Bronchial epithelial cell (primary cell): ENCODE measurements around the gene LTB. TPM values are rescaled to one million over a fixed set of nuclear protein-coding genes. Genes with fewer than 3 reads are reported as not detected.

ENCODE experiments used
- DNase-seq: peaks from one replicate; pipeline ENCODE4 v3.0.0-alpha.2; 2010; ENCODE audit warnings: low read depth
- FAIRE-seq: peaks from 2 replicates; lab custom pipeline; 2011; peaks lifted over from hg19 to GRCh38; lab: Jason Lieb, UNC
- H3K27me3 ChIP-seq: 2 replicates; pipeline ENCODE4 v1.5.1; 2011; ENCODE audit warnings: low read length; ENCODE audit not compliant: control insufficient read depth, insufficient read depth
- H3K36me3 ChIP-seq: 2 replicates; pipeline ENCODE4 v1.5.1; 2011; ENCODE audit warnings: low read length; ENCODE audit not compliant: control insufficient read depth, insufficient read depth
- H3K4me3 ChIP-seq: 2 replicates; pipeline ENCODE4 v1.5.1; 2011; ENCODE audit warnings: mild to moderate bottlenecking, low read depth, low read length, control low read depth
- total RNA-seq: library from RNA; depleted of rRNA; stranded (reverse); fragments of >200 nt; gene quantifications from 2 replicates; pipeline ENCODE4 v1.2.1, GENCODE V29; 2014
- TF ChIP-seq, protein P1 (sequence below): IDR thresholded peaks from 2 replicates; pipeline ENCODE4 v1.5.1; 2011; ENCODE audit warnings: mild to moderate bottlenecking, moderate library complexity, low read length, control low read depth, inconsistent platforms; ENCODE audit not compliant: insufficient read depth, severe bottlenecking

Gene LTB
- total RNA-seq, 1 donor from 2014 or later: not detected

- TF ChIP-seq, protein P1, sequence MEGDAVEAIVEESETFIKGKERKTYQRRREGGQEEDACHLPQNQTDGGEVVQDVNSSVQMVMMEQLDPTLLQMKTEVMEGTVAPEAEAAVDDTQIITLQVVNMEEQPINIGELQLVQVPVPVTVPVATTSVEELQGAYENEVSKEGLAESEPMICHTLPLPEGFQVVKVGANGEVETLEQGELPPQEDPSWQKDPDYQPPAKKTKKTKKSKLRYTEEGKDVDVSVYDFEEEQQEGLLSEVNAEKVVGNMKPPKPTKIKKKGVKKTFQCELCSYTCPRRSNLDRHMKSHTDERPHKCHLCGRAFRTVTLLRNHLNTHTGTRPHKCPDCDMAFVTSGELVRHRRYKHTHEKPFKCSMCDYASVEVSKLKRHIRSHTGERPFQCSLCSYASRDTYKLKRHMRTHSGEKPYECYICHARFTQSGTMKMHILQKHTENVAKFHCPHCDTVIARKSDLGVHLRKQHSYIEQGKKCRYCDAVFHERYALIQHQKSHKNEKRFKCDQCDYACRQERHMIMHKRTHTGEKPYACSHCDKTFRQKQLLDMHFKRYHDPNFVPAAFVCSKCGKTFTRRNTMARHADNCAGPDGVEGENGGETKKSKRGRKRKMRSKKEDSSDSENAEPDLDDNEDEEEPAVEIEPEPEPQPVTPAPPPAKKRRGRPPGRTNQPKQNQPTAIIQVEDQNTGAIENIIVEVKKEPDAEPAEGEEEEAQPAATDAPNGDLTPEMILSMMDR: no peak
- FAIRE-seq: no peak
- H3K36me3 ChIP-seq: peaks cover 15% of the 10 kb centered on the region
- H3K27me3 ChIP-seq: no peaks in the 10 kb centered on the region
- peak; percentile 44 for DNase-seq
- H3K4me3 ChIP-seq: no peak overlapping the region
Measured at GRCh38 chr6:31559958-31560696, 22.1 kb downstream of the LTB start.

GRCh38 chr6:31559606-31559957 is 22.6 kb downstream of the LTB start:
- TF ChIP-seq, protein P1: no peak
- Histone ChIP-seq H3K27me3 (no peaks in the 10 kb centered on the region), H3K36me3 (peaks cover 15% of the 10 kb centered on the region), H3K4me3 (no peak overlapping the region)
- no peak for DNase-seq
- no peak for FAIRE-seq

DNA sequence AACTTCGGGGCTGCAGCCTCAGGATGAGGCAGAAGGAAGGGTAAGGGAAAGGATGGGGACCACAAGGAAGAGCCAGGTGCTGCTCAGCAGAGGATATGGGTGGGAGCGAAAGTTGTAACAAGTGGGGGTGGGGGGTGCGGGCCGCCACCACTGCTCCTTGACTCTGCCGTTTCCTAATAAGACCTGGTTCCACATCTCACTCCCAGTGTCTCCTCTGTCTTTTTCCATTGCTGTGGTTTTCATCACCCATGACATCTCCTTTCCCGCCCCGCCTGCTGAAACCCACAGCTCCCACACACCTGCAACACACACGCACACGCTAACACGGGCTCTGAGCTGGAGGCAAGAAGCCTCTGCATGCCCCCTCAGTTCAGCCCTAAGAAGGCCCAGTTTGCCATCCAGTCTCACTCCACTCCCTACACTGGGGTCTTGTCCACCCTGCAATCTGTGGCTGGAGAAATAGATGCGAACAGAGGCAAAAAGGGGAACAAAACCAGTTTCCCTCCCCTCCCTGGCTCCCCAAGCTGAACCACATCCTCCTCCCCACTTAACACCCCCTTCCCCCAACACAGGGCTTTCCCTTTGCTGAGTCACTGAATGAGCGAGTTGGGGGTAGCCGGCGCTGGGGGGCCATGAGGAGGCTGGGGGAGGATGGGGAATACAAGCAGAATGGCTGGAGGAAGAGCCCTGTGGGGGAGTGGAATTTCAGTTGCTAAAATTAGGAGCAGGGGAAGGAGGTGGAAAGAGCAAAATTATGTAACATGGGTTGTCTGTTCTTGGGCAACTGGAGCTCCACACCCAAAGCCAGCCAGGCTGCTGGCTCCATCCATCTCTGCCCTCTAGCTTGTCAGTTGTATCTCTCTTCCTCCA is 23.4 kb downstream of the LTB start:
- Histone ChIP-seq H3K27me3 (no peaks in the 10 kb centered on the region), H3K4me3 (no peak overlapping the region), H3K36me3 (peaks cover 17% of the 10 kb centered on the region)
- no peak for DNase-seq
- FAIRE-seq: no peak
- TF ChIP-seq, protein P1: no peak

GRCh38 chr6:31558318-31558625 is 24.0 kb downstream of the LTB start:
- peaks cover 17% of the 10 kb centered on the region for H3K36me3 ChIP-seq

DNA sequence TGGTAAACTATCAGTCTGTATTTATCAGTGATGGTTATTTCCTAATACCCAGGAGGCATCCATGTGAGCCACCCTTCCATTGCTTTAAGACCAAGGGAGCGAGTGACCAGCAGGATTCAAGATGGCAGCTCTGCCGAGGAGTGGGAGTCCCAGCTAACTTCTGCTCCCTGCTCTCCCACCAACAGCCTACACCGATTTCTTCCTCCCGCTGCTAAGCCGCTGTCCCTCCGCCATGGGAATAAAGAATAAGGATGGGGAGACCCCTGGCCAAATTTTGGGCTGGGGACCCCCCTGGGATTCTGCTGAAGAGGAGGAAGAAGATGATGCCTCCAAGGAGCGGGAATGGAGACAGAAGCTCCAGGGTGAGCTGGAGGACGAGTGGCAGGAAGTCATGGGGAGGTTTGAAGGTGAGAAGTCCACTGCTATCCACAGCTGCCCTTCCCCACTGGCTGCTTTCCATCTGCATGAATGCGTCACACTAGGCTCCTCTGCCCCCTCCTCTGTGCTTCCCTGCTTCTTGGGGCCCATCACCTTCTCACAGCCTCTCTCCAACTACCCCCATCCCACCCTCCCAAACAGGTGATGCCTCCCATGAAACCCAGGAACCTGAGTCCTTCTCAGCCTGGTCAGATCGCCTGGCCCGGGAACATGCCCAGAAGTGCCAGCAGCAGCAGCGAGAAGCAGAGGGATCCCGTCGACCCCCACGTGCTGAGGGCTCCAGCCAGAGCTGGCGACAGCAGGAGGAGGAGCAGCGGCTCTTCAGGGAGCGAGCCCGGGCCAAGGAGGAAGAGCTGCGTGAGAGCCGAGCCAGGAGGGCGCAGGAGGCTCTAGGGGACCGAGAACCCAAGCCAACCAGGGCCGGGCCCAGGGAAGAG is 24.5 kb downstream of the LTB start:
- Histone ChIP-seq H3K36me3 (peaks cover 17% of the 10 kb centered on the region), H3K4me3 (no peak overlapping the region), H3K27me3 (no peaks in the 10 kb centered on the region)
- DNase-seq: no peak
- no peak for FAIRE-seq
- TF ChIP-seq, protein P1: no peak

More at GRCh38 chr6:31558318-31558625, 24.0 kb downstream of the LTB start:
- DNase-seq (no peak), FAIRE-seq (no peak)
- H3K4me3 ChIP-seq: no peak overlapping the region
- TF ChIP-seq, protein P1: no peak
- H3K27me3 ChIP-seq: no peaks in the 10 kb centered on the region
